KMS-11 (cell line): ENCODE data around the gene SUOX.
A peak's percentile ranks its signal among the peaks of the same experiment; 100 is the strongest.
"Not testable (repeated sequence)": the region's sequence is repeated elsewhere in the genome, so short reads cannot be mapped to it uniquely, and the experiment has no call there.

ENCODE experiments used
- H2AFZ ChIP-seq: fragments of 200-600 bp; sonication (generic); 2 replicates; pipeline ENCODE4 v1.6.1; 2016; ENCODE audit warnings: antibody characterized with exemption, mixed run types, low read depth
- H3K27ac ChIP-seq: fragments of 200-600 bp; sonication (generic); 2 replicates; pipeline ENCODE4 v1.6.1; 2016; ENCODE audit warnings: mild to moderate bottlenecking, mixed run types
- H3K27me3 ChIP-seq: fragments of 200-600 bp; sonication (generic); 2 replicates; pipeline ENCODE4 v1.6.1; 2017; ENCODE audit warnings: mild to moderate bottlenecking, low read depth, mixed run types, moderate library complexity; ENCODE audit not compliant: insufficient read depth
- H3K36me3 ChIP-seq: fragments of 200-600 bp; sonication (generic); 2 replicates; pipeline ENCODE4 v1.6.1; 2017; ENCODE audit warnings: mild to moderate bottlenecking, mixed run types; ENCODE audit not compliant: insufficient read depth
- H3K4me1 ChIP-seq: fragments of 200-600 bp; sonication (generic); 2 replicates; pipeline ENCODE4 v1.6.1; 2016; ENCODE audit warnings: mild to moderate bottlenecking, low read depth, mixed run types; ENCODE audit not compliant: poor library complexity, severe bottlenecking
- H3K4me2 ChIP-seq: fragments of 200-600 bp; sonication (generic); 2 replicates; pipeline ENCODE4 v1.7.0; 2016; ENCODE audit warnings: mild to moderate bottlenecking, mixed run types
- H3K4me3 ChIP-seq: fragments of 200-600 bp; sonication (generic); IDR thresholded peaks from 2 replicates; pipeline ENCODE4 v1.6.1; 2017; ENCODE audit warnings: low read depth, low read length, mixed read lengths; ENCODE audit not compliant: insufficient read depth
- H3K79me2 ChIP-seq: fragments of 200-600 bp; sonication (generic); 2 replicates; pipeline ENCODE4 v1.6.1; 2016; ENCODE audit warnings: low read depth, mixed run types; ENCODE audit not compliant: insufficient read depth
- H3K9ac ChIP-seq: fragments of 200-600 bp; sonication (generic); 2 replicates; pipeline ENCODE4 v1.6.1; 2016; ENCODE audit warnings: mild to moderate bottlenecking, mixed run types
- H4K20me1 ChIP-seq: fragments of 200-600 bp; sonication (generic); 2 replicates; pipeline ENCODE4 v1.6.1; 2016; ENCODE audit warnings: mild to moderate bottlenecking, mixed run types; ENCODE audit not compliant: insufficient read depth
- CTCF ChIP-seq: fragments of 200-600 bp; sonication (generic); conservative IDR thresholded peaks from 2 replicates; pipeline ENCODE4 v1.6.1; 2017; ENCODE audit warnings: low read depth, mild to moderate bottlenecking, antibody characterized with exemption, low read length, moderate library complexity, mixed read lengths

SUOX gene

GRCh38 chr12:56038022-56038655 is 41.1 kb downstream of the SUOX start:
- peaks cover 5% of the 10 kb centered on the region; the same call in 1 of the 2 replicates for H4K20me1 ChIP-seq
- peaks cover 7% of the 10 kb centered on the region; the same call in 1 of the 2 replicates for H3K36me3 ChIP-seq
- no peaks in the 10 kb centered on the region for H3K27me3 ChIP-seq
- H3K4me2 ChIP-seq: no peak overlapping the region
- peaks cover 14% of the 10 kb centered on the region for H3K79me2 ChIP-seq
- no peak for TF ChIP-seq CTCF
- no peak overlapping the region for H3K27ac ChIP-seq
- no peak overlapping the region for H2AFZ ChIP-seq
- H3K4me3 ChIP-seq: no peak overlapping the region
- H3K9ac ChIP-seq: no peak overlapping the region
- peaks cover 18% of the 10 kb centered on the region for H3K4me1 ChIP-seq

GRCh38 chr12:56040151-56040550 is 43.1 kb downstream of the SUOX start:
- H3K4me2 ChIP-seq: no peak overlapping the region
- no peak overlapping the region for H3K27ac ChIP-seq
- H3K27me3 ChIP-seq: no peaks in the 10 kb centered on the region
- H3K36me3 ChIP-seq: peaks cover 27% of the 10 kb centered on the region; the same call in 1 of the 2 replicates
- H3K79me2 ChIP-seq: peaks cover 33% of the 10 kb centered on the region
- peaks cover 7% of the 10 kb centered on the region; the same call in 1 of the 2 replicates for H4K20me1 ChIP-seq
- H3K9ac ChIP-seq: no peak overlapping the region
- H3K4me3 ChIP-seq: no peak overlapping the region
- H2AFZ ChIP-seq: no peak overlapping the region
- H3K4me1 ChIP-seq: peaks cover 27% of the 10 kb centered on the region
- no peak for TF ChIP-seq CTCF

- Histone ChIP-seq H3K79me2 (peaks cover 33% of the 10 kb centered on the region), H3K9ac (peak overlapping the region; percentile 9; the same call in 1 of the 2 replicates), H3K4me3 (no peak overlapping the region), H3K4me1 (peaks cover 27% of the 10 kb centered on the region), H2AFZ (peak overlapping the region; percentile 77), H3K4me2 (peak overlapping the region; percentile 81), H3K27ac (peak overlapping the region; percentile 31; the same call in 1 of the 2 replicates), H4K20me1 (peaks cover 7% of the 10 kb centered on the region; the same call in 1 of the 2 replicates), H3K27me3 (no peaks in the 10 kb centered on the region), H3K36me3 (peaks cover 30% of the 10 kb centered on the region; the same call in 1 of the 2 replicates)
- no peak for TF ChIP-seq CTCF
Observed at GRCh38 chr12:56040963-56041551, 44.0 kb downstream of the SUOX start.

- Histone ChIP-seq H3K4me2 (peak within 1 kb of the TSS; percentile 93), H3K4me1 (peaks cover 31% of the 10 kb centered on the region), H3K36me3 (peaks cover 30% of the 10 kb centered on the region; the same call in 1 of the 2 replicates), H3K79me2 (peaks cover 33% of the 10 kb centered on the region), H4K20me1 (peaks cover 7% of the 10 kb centered on the region; the same call in 1 of the 2 replicates), H3K27ac (peak within 1 kb of the TSS; percentile 58), H3K4me3 (peak within 1 kb of the TSS; percentile 93), H2AFZ (peak within 1 kb of the TSS; percentile 77), H3K27me3 (no peaks in the 10 kb centered on the region), H3K9ac (peak within 1 kb of the TSS; percentile 68)
- peak; percentile 71 for TF ChIP-seq CTCF
Observed at GRCh38 chr12:56041552-56042429, 44.7 kb downstream of the SUOX start, which contains the start of gene RPS26. Gene RPS26, plus strand, starts transcription at chr12:56041918. Its CDS starts 249 bp downstream, at chr12:56042167.

- Histone ChIP-seq H3K9ac (peak overlapping the region; percentile 68), H3K79me2 (peaks cover 33% of the 10 kb centered on the region), H3K36me3 (peaks cover 30% of the 10 kb centered on the region; the same call in 1 of the 2 replicates), H3K4me1 (peaks cover 37% of the 10 kb centered on the region), H3K27ac (peak overlapping the region; percentile 58), H3K4me3 (peak overlapping the region; percentile 93), H2AFZ (peak overlapping the region; percentile 68), H3K4me2 (peak overlapping the region; percentile 93)
- not testable (repeated sequence) for H3K27me3 ChIP-seq, H4K20me1 ChIP-seq
Observed at GRCh38 chr12:56042430-56042813, 45.3 kb downstream of the SUOX start.
